ENCODE data around the gene ISG15. TPM values are rescaled to one million over a fixed set of nuclear protein-coding genes. Genes with fewer than 3 reads are reported as not detected.
"Not testable (repeated sequence)": the region's sequence is repeated elsewhere in the genome, so short reads cannot be mapped to it uniquely, and the experiment has no call there.

The ISG15 gene
- total and polyA plus RNA-seq, 2 of the 13 experiments (the other 11 are each of a cell fraction or from before 2014, with no cell fraction given): 42.1 to 54.9 TPM

DNA sequence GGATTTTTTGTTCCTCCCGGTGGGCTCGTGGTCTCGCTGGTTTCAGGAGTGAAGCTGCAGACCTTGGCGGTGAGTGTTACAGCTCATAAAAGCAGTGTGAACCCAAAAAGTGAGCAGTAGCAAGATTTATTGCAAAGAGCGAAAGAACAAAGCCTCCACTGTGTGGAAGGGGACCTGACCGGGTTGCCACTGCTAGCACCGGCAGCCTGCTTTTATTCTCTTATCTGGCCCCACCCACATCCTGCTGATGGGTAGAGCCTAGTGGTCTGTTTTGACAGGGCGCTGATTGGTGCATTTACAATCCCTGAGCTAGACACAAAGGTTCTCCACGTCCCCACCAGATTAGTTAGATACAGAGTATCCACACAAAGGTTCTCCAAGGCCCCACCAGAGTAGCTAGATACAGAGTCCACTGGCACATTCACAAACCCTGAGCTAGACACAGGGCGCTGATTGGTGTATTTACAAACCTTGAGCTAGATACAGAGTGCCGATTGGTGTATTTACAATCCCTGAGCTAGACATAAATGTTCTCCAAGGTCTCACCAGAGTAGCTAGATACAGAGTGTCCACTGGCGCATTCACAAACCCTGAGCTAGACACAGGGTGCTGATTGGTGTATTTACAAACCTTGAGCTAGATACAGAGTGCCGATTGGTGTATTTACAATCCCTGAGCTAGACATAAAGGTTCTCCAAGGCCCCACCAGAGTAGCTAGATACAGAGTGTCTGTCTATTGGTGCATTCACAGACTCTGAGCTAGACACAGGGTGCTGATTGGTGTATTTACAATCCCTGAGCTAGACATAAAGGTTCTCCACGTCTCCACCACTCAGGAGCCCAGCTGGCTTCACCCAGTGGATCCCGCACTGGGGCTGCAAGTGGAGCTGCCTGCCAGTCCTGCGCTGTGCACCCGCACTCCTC is 4.4 kb downstream of the ISG15 start:
- DNase-seq (ENCODE audit: low spot score) (peak; percentile 61), FAIRE-seq (peak; percentile 23)
- H3K36me3 ChIP-seq (replicated peaks in 1 of 2; ENCODE audit: control insufficient read depth in 1 of 2, insufficient read depth in 2 of 2, low read length in 2 of 2); H2AFZ ChIP-seq (ENCODE audit: low read length); BruUV-seq (replicated peaks); ATAC-seq; intact Hi-C loops (cut with micrococcal nuclease; ENCODE audit: unreplicated experiment); H3K4me3 ChIP-seq (replicated peaks in 1 of 3; ENCODE audit: insufficient read depth in 1 of 3, low read depth in 2 of 3, low read length in 3 of 3); H3K9me3 ChIP-seq (ENCODE audit: low read length); H3K27me3 ChIP-seq (ENCODE audit: control insufficient read depth in 1 of 2, insufficient read depth in 2 of 2, low read length in 2 of 2); in situ Hi-C loops (cut with HindIII; ENCODE audit: extremely low pct_ligation_motif_present, low pct_unique_long_range_greater_than_20kb); CTCF ChIA-PET (ENCODE audit: low intra/inter-chr PET ratio, low total read pairs); TF ChIP-seq SP1, CREB1 (IDR thresholded peaks at IDR 0.05): not testable (repeated sequence)
- Histone ChIP-seq H3K9ac (ENCODE audit: insufficient read depth, low read depth, low read length) (peak overlapping the region; percentile 43; the same call in 1 of the 2 replicates), H3K4me2 (ENCODE audit: low read depth, low read length) (peak overlapping the region; percentile 36; the same call in 1 of the 2 replicates), H3K4me1 (ENCODE audit: insufficient read depth, low read length) (peaks cover 71% of the 10 kb centered on the region), H3K27ac (ENCODE audit: extremely low read length, insufficient read depth, low read length) (peak overlapping the region; percentile 61), H3K79me2 (ENCODE audit: insufficient read depth, low read length) (peaks cover 13% of the 10 kb centered on the region), H4K20me1 (ENCODE audit: insufficient read depth, low read length) (peaks cover 13% of the 10 kb centered on the region; the same call in 1 of the 2 replicates)
- TF ChIP-seq, protein P1, sequence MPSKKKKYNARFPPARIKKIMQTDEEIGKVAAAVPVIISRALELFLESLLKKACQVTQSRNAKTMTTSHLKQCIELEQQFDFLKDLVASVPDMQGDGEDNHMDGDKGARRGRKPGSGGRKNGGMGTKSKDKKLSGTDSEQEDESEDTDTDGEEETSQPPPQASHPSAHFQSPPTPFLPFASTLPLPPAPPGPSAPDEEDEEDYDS (CRISPR knock-in tag; IDR thresholded peaks at IDR 0.05): peak; percentile 93
- TF ChIP-seq POLR2A (IDR thresholded peaks at IDR 0.05; ENCODE audit: insufficient read depth in 1 of 2, low read depth in 2 of 2, low read length in 2 of 2): peak in 1 of 2 experiments; percentile 77; a peak in 2 of 4 replicates
- peak; percentile 27; the same call in 1 of the 2 replicates for TF ChIP-seq TAF1 (CRISPR knock-in tag; IDR thresholded peaks at IDR 0.05)
- peak; percentile 65 for TF ChIP-seq POLR2AphosphoS5 (IDR thresholded peaks at IDR 0.05; ENCODE audit: low read depth, low read length)
- TF ChIP-seq KAT8 (CRISPR knock-in tag; IDR thresholded peaks at IDR 0.05): 0 out of 2 replicates have a peak, but pooled peaks have one; percentile 29
- TF ChIP-seq, protein P2, sequence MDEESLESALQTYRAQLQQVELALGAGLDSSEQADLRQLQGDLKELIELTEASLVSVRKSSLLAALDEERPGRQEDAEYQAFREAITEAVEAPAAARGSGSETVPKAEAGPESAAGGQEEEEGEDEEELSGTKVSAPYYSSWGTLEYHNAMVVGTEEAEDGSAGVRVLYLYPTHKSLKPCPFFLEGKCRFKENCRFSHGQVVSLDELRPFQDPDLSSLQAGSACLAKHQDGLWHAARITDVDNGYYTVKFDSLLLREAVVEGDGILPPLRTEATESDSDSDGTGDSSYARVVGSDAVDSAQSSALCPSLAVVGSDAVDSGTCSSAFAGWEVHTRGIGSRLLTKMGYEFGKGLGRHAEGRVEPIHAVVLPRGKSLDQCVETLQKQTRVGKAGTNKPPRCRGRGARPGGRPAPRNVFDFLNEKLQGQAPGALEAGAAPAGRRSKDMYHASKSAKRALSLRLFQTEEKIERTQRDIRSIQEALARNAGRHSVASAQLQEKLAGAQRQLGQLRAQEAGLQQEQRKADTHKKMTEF (CRISPR knock-in tag; IDR thresholded peaks at IDR 0.05): peak; percentile 44; the same call in 1 of the 2 replicates
- 0 out of 2 replicates have a peak, but pooled peaks have one; percentile 22 for TF ChIP-seq IRF2 (CRISPR knock-in tag; IDR thresholded peaks at IDR 0.05)
- 0 out of 2 replicates have a peak, but pooled peaks have one; percentile 27 for TF ChIP-seq SP1 (CRISPR knock-in tag; IDR thresholded peaks at IDR 0.05)
- 0 out of 2 replicates have a peak, but pooled peaks have one; percentile 21 for TF ChIP-seq SP5 (CRISPR knock-in tag; IDR thresholded peaks at IDR 0.05; ENCODE audit: borderline replicate concordance, low read depth)
- peak; percentile 33; the same call in 1 of the 2 replicates for TF ChIP-seq ZMYM2 (CRISPR knock-in tag; IDR thresholded peaks at IDR 0.05)
- peak; percentile 72 for TF ChIP-seq POLR2G (IDR thresholded peaks at IDR 0.05; ENCODE audit: low read depth, low read length)
- peak; percentile 74 for TF ChIP-seq NFYB (CRISPR knock-in tag; IDR thresholded peaks at IDR 0.05)
- TF ChIP-seq TEAD3 (CRISPR knock-in tag; optimal IDR thresholded peaks at IDR 0.05; ENCODE audit: borderline replicate concordance): peak; percentile 7
- TF ChIP-seq DR1 (CRISPR knock-in tag; IDR thresholded peaks at IDR 0.05): 0 out of 2 replicates have a peak, but pooled peaks have one; percentile 47
- peak; percentile 78 for TF ChIP-seq ZMYM4 (CRISPR knock-in tag; IDR thresholded peaks at IDR 0.05)
- TF ChIP-seq MED1 (CRISPR knock-in tag; IDR thresholded peaks at IDR 0.05): 0 out of 2 replicates have a peak, but pooled peaks have one; percentile 19
- 0 out of 2 replicates have a peak, but pooled peaks have one; percentile 29 for TF ChIP-seq CREB1 (CRISPR knock-in tag; IDR thresholded peaks at IDR 0.05)
- peak; percentile 77 for TF ChIP-seq NFYC (CRISPR knock-in tag; IDR thresholded peaks at IDR 0.05)
- POLR2A ChIA-PET: interaction anchor here (1.0 to 5.9 kb wide), 6 partner anchors 11 to 51 kb away, joined by 3 to 61 read pairs (median 8); partner anchors contain the start of genes HES4 and PLEKHN1
- 69% methylated on average over 13 of the region's 17 CpGs for WGBS (ENCODE audit: low lambda C conversion rate)

All from HepG2 (cell line).